Right atrium auricular region (tissue), 2 donors: ENCODE data around the gene EXOC3. TPM values are rescaled to one million over a fixed set of nuclear protein-coding genes. Genes with fewer than 3 reads are reported as not detected.

Source experiments
- DNase-seq: peaks from one replicate; pipeline ENCODE4 v3.0.0-alpha.2; 2019; ENCODE audit warnings: low spot score
- H3K27ac ChIP-seq, 2 donors: fragments of 200-600 bp; sonication (generic); 1 replicate in 1 of 2; 2 replicates in 1 of 2; pipeline ENCODE4 v1.5.1; 2016 to 2019
- H3K27me3 ChIP-seq, 2 donors: fragments of 200-600 bp; sonication (generic); one replicate each; pipeline versions ENCODE4 v1.5.1 to v1.6.0; 2017 to 2019
- H3K36me3 ChIP-seq: fragments of 200-600 bp; sonication (generic); one replicate; pipeline ENCODE4 v1.5.1; 2016
- H3K4me1 ChIP-seq, 2 donors: fragments of 200-600 bp; sonication (generic); one replicate each; pipeline versions ENCODE4 v1.5.1 to v1.6.0; 2017 to 2019
- H3K4me3 ChIP-seq, 2 donors: fragments of 200-600 bp; sonication (generic); 1 replicate in 1 of 2; 2 replicates in 1 of 2; pipeline ENCODE4 v1.5.1; 2017 to 2019; ENCODE audit warnings: mild to moderate bottlenecking in 1 of 2, moderate library complexity in 1 of 2
- H3K9me3 ChIP-seq, 2 donors: fragments of 200-600 bp; sonication (generic); one replicate each; pipeline ENCODE4 v1.5.1; 2019
- CTCF ChIP-seq, 2 donors: fragments of 200-600 bp; sonication (generic); IDR thresholded peaks; one replicate each; pipeline ENCODE4 v1.5.1; 2019; ENCODE audit warnings: antibody characterized with exemption in 2 of 2
- total RNA-seq, 2 donors: library from RNA; depleted of rRNA; stranded (reverse); fragments of >200 nt; gene quantifications; one replicate each; pipeline ENCODE4 v1.1.0, GENCODE V29; 2016

The EXOC3 gene
- total RNA-seq, 2 donors from 2014 or later, result 34.7 to 40.7 TPM

GRCh38 chr5:444226-444625 is 1.2 kb downstream of the EXOC3 start:
- DNase-seq, result no peak
- peak overlapping the region in 1 of 2 donors; percentile 87 for H3K4me3 ChIP-seq
- H3K27me3 ChIP-seq, result no peaks in the 10 kb centered on the region
- TF ChIP-seq CTCF (IDR thresholded peaks at IDR 0.05), result no peak
- H3K27ac ChIP-seq, result no peak overlapping the region
- H3K4me1 ChIP-seq, result peaks cover 0 to 19% of the 10 kb centered on the region in 2 donors
- H3K9me3 ChIP-seq, result no peaks in the 10 kb centered on the region
- H3K36me3 ChIP-seq, result peaks cover 25% of the 10 kb centered on the region

GRCh38 chr5:445591-445990 is 2.6 kb downstream of the EXOC3 start:
- Histone ChIP-seq H3K4me1 (peaks cover 0 to 19% of the 10 kb centered on the region in 2 donors), H3K4me3 (no peak overlapping the region), H3K9me3 (no peaks in the 10 kb centered on the region), H3K27ac (no peak overlapping the region), H3K36me3 (peaks cover 36% of the 10 kb centered on the region), H3K27me3 (no peaks in the 10 kb centered on the region)
- DNase-seq, result no peak
- TF ChIP-seq CTCF (IDR thresholded peaks at IDR 0.05), result no peak

GRCh38 chr5:446066-446882 is 3.3 kb downstream of the EXOC3 start:
- Histone ChIP-seq H3K27ac (no peak overlapping the region), H3K4me1 (peaks cover 0 to 19% of the 10 kb centered on the region in 2 donors), H3K4me3 (no peak overlapping the region), H3K27me3 (no peaks in the 10 kb centered on the region), H3K36me3 (peaks cover 42% of the 10 kb centered on the region), H3K9me3 (peaks cover 0 to 4% of the 10 kb centered on the region in 2 donors)
- no peak for TF ChIP-seq CTCF (IDR thresholded peaks at IDR 0.05)
- DNase-seq, result no peak

GRCh38 chr5:446883-447263 is 3.9 kb downstream of the EXOC3 start:
- peak in 1 of 2 donors; percentile 66 for TF ChIP-seq CTCF (IDR thresholded peaks at IDR 0.05)
- DNase-seq, result no peak
- H3K27me3 ChIP-seq, result no peaks in the 10 kb centered on the region
- H3K4me3 ChIP-seq, result no peak overlapping the region
- H3K4me1 ChIP-seq, result peaks cover 0 to 18% of the 10 kb centered on the region in 2 donors
- peaks cover 48% of the 10 kb centered on the region for H3K36me3 ChIP-seq
- peaks cover 0 to 10% of the 10 kb centered on the region in 2 donors for H3K9me3 ChIP-seq
- no peak overlapping the region for H3K27ac ChIP-seq

GRCh38 chr5:447501-447900 is 4.5 kb downstream of the EXOC3 start:
- Histone ChIP-seq H3K4me1 (peaks cover 0 to 11% of the 10 kb centered on the region in 2 donors), H3K4me3 (no peak overlapping the region), H3K36me3 (peaks cover 53% of the 10 kb centered on the region), H3K9me3 (peaks cover 0 to 16% of the 10 kb centered on the region in 2 donors), H3K27ac (no peak overlapping the region), H3K27me3 (no peaks in the 10 kb centered on the region)
- no peak for DNase-seq
- TF ChIP-seq CTCF (IDR thresholded peaks at IDR 0.05), result no peak
